BE2C (cell line): ENCODE results near the gene LRRN4.

Source experiments
- DNase-seq: peaks from one replicate; pipeline ENCODE4 v3.0.0-alpha.2; 2020
- H3K27me3 ChIP-seq: fragments of 250-450 bp; sonication (Bioruptor Pico); 2 replicates; pipeline ENCODE4 v1.5.1; 2020; ENCODE audit warnings: mild to moderate bottlenecking
- H3K36me3 ChIP-seq: fragments of 250-450 bp; sonication (Bioruptor Pico); 2 replicates; pipeline ENCODE4 v1.5.1; 2020; ENCODE audit warnings: mild to moderate bottlenecking
- H3K4me1 ChIP-seq: fragments of 250-450 bp; sonication (Bioruptor Pico); 2 replicates; pipeline ENCODE4 v1.5.1; 2020
- H3K4me3 ChIP-seq: 2 replicates; pipeline ENCODE4 v1.5.1; 2011; ENCODE audit warnings: low read depth, low read length
- H3K9me3 ChIP-seq: fragments of 250-450 bp; sonication (Bioruptor Pico); 2 replicates; pipeline ENCODE4 v1.5.1; 2020
- TF ChIP-seq, protein P1 (sequence below): IDR thresholded peaks from 2 replicates; pipeline ENCODE4 v1.5.1; 2012; ENCODE audit warnings: mild to moderate bottlenecking, low read depth, low read length

Gene LRRN4

GRCh38 chr20:5990946-5991345, 62.9 kb downstream of the LRRN4 start:
- TF ChIP-seq, protein P1, sequence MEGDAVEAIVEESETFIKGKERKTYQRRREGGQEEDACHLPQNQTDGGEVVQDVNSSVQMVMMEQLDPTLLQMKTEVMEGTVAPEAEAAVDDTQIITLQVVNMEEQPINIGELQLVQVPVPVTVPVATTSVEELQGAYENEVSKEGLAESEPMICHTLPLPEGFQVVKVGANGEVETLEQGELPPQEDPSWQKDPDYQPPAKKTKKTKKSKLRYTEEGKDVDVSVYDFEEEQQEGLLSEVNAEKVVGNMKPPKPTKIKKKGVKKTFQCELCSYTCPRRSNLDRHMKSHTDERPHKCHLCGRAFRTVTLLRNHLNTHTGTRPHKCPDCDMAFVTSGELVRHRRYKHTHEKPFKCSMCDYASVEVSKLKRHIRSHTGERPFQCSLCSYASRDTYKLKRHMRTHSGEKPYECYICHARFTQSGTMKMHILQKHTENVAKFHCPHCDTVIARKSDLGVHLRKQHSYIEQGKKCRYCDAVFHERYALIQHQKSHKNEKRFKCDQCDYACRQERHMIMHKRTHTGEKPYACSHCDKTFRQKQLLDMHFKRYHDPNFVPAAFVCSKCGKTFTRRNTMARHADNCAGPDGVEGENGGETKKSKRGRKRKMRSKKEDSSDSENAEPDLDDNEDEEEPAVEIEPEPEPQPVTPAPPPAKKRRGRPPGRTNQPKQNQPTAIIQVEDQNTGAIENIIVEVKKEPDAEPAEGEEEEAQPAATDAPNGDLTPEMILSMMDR = no peak
- peaks cover 8% of the 10 kb centered on the region; the same call in 1 of the 2 replicates for H3K4me1 ChIP-seq
- H3K27me3 ChIP-seq = no peaks in the 10 kb centered on the region
- H3K36me3 ChIP-seq = peaks cover 66% of the 10 kb centered on the region
- H3K9me3 ChIP-seq = no peaks in the 10 kb centered on the region
- DNase-seq = no peak
- H3K4me3 ChIP-seq = no peak overlapping the region
